CD4-positive, alpha-beta T cell treated with Interleukin-10 for 1 hour (primary cell): ENCODE measurements around the gene BNC1.

Source experiments
- DNase-seq: peaks from one replicate; pipeline ENCODE4 v3.0.0-alpha.2; 2020

Gene BNC1

GRCh38 chr15:83284559-83285283, at the start of gene BNC1:
Gene BNC1 (minus strand): TSS chr15:83284664. CDS start chr15:83284628, 36 bp downstream.
- no peak for DNase-seq

GRCh38 chr15:83327041-83327440, 42.6 kb upstream of the BNC1 start:
- no peak for DNase-seq

DNA sequence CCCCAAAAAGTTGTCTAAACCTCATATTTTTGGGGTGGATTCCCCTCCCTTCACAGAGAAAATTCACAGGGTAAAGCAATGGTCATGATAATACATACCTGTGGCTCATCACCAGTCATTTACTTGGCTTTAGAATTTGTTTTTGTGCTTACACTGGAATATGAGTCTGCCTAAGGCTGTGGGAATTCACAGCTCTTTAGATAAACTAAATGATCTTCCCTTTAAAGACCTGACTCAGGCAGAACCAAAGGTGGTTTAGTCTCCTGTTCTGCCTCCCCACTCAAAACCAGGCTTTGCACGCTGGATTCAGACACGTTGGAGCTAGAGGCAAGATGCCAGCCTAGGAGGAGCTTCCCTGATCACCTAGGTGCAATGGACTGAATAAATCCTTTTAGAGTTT, 40.3 kb upstream of the BNC1 start:
- no peak for DNase-seq

DNA sequence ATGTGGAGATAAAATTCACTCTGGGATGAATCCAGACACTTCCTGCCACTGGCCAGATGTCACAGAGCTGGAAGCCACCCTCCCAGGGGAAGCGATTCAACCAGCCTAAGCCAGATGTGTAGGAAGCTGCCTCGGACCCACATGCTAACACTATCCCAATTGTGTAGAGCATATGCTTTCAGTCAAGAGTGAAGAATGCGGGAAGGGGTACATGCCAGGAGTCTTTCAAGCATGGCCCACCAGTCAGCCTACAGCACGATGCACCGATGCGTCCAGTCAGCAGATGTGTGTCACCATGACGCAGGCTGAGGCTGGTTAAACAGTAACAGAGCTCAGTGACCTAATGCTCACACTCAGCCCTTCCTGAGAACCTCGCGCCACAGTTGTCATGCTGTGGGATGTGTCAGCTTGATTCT, 38.8 kb upstream of the BNC1 start:
- DNase-seq = no peak

DNA sequence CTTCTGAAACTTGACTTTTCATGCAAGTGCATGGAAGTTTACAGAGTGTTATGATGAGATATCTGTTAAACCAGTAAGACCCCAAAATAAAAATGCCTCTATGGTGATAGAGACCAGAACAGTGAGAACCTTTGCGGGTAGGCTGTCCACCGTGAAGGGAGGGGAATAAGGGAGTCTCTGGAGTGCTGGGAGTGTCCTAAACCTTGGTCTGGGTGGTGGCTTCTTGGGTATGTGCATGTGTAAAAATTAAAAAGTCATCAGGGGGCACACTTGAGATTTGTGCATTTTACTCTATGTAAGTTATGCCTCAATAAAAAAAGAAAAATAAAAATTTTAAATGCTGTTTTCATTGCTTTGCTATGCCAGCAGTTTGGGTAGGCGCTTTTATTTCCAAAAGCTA, 38.2 kb upstream of the BNC1 start:
- no peak for DNase-seq

GRCh38 chr15:83322061-83322460, 37.6 kb upstream of the BNC1 start:
- no peak for DNase-seq

DNA sequence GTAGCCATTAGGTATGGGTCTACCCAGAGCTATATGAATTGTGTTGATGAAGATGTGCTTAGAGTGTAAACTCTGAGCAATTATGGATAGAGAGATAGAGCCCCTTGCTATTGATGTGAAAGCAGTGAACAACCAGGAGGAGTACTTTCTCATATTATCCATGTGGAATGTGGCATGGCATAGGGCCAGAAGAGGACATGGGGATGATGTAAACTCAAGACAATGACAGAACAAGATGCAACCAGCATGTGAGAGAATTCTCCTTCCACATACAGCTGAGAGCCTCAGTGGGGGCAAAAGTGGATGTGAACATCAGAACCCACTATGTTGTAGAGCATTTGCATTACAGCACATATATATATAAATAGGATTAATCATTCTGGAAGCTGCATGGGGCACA, 36.4 kb upstream of the BNC1 start:
- no peak for DNase-seq

GRCh38 chr15:83320404-83320803, 35.9 kb upstream of the BNC1 start:
- no peak for DNase-seq

DNA sequence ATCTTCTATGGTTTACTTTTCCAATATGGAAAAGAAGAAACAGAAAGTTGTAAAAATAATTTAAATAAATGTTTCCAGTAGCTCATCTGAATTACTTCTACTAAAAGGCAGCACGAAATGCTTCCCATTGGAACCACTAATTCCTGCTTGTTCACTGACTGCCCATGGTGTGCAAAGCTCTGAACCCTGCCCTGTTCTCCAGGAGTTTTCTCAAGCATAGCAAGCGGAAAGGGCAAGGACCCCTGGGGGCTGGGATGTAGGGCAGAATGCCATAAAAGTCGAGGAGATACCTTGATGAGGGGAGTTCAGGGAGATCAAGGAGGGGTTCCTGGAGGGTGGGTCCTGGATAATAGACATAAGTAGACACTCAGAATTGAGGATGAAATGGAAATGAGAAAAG, 35.3 kb upstream of the BNC1 start:
- no peak for DNase-seq

- DNase-seq = no peak
Observed at GRCh38 chr15:83318861-83319415, 34.5 kb upstream of the BNC1 start.

GRCh38 chr15:83318036-83318435, 33.6 kb upstream of the BNC1 start:
- DNase-seq = no peak

GRCh38 chr15:83312071-83312470, 27.6 kb upstream of the BNC1 start:
- no peak for DNase-seq

DNA sequence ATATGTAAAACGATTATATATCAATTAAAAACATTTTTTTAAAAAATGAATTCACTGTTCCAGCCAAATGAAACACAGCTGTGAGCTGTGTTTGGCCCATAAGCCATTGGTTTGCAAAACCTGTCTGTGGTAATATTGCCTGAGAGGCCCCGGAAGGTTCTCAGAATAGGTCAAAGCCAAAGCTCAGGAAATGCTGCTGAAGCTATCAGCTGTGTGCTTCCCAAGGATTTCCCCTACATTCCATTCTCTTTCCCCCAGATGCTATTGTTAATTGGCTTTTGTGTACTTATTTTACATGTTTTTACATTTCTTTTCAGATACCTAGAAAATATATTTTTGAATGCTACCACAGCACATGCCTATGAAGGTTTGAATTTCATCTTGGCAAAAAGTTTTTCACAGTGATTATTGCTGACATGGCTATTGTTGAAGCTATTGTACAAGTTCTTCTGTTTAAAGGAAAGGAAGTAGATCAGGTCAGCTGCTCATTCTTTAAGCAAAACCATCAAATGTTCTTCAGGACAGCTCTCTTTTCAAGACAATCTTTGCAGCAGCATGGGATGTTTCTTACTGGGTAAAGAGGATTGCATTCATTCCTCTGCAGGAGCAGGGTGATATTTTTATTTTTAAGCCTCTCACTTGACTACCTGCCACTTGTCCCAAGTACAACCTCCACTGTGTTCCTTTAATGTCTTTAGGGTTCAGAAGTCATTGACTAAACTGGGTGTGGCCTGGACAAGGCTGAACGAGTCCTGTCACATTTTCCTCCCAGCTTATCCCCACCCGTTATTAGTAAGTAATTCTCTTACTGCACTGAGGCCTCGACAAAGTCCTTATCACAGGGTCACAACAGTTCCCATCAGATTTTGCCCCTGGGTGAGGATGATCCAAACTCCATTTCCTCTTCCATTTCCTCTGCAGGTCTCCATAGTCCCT, 26.3 kb upstream of the BNC1 start:
- DNase-seq = no peak

GRCh38 chr15:83308671-83309070, 24.2 kb upstream of the BNC1 start:
- no peak for DNase-seq

DNA sequence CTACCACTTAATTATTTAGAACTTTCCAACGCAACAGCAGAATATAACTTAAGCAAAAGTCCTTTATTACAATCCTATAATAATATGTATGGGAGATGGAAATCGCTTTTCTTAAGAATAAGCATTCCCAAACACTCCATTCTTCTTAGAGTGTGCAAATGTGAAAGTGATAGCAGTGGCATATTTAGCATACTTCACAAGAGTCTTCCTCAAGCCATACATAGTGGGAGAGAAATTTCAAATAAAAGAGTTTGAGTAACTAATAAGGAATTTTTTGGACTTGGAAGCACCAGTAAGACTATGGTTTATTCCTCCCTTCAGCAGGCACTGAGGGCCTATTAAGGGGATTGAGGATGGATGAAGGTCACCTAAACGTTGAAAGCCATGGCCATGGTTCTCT, 22.1 kb upstream of the BNC1 start:
- DNase-seq = no peak

DNA sequence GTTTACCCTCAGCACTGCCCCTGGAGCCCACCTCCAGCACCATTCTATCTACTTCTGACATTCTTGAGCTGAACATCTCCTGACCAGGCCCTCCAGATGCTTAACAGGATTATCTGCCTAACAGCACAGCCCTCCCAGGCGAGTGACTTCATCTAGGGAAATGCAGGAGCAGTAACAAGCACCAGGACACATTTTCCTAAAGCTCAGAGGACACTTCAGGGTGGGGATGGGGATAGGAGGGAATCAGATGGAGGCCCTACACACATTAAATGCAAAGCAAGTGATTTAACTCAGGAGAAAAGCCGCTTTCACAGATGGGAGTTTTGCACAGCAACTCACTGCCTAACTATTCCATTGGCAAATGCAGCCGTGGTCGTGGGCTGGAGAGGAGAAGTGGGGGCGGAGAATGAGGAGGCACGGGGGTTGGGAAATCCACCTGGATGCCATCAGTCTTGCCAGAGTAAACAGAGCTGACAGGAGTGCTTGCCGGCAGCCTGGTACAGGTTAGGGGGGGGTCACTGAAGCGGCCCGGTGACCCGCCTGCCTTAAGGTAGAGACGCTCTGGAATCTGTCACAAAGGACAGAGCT, 21.3 kb upstream of the BNC1 start:
- DNase-seq = no peak

DNA sequence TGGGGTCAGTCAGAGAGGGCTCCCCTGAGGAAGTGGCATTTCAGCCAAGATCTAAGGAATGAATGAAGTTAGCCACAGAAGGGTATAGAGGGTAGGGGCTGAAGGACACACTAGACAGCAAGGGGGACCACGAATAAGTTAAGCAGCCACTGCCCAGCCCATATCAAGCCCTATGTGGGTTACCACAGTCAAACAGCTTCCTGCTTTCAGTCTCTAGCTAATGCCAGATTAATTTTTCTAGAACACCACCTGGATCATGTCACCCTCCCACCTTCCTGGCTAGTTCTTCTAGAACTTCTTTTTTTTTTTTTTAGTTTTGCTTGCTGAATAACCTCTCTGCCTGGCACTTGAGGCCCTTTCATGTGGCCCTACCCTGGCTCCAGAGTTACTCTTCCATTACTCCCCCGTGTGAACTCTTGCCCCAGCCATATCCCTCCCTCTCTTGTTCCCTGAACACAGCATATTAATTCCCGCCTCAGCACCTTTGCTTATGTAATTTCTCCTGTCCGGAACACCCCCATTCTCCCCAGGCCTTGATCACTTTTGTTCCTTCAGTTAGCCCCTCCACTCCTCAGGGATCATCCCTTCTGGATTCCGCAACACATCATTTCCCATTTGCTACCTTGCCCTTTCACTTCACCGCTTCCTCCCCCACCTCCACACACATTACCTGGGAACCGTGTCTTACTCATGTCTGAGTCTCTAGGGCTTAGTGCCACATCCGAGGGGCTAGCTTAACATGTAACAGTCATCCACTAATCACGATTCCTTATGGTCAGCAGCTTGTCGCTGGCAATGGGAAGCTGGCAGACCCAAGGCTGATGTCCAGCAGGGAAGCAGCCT, 20.6 kb upstream of the BNC1 start:
- no peak for DNase-seq

DNA sequence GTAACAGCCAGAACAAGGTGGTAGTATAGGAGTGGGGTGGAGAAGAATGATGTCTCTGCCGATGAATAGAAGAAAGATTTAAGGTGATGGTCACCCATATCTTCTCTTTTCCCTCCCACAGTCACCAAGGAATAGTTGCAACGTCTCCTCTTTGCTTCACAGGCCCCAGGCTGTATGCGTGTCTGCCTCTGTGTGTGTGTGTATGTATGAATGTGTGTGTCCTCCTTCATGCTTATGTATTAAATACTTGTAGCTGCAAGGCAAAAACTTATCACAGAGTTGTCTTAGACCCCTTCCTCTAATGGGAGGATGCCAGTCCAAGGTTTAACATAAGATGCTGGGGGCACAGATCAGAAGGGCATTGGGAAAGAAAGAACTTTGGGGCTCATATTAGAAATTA, 19.1 kb upstream of the BNC1 start:
- no peak for DNase-seq

- no peak for DNase-seq
Observed at GRCh38 chr15:83300826-83301225, 16.4 kb upstream of the BNC1 start.

GRCh38 chr15:83299462-83299861, 15.0 kb upstream of the BNC1 start:
- no peak for DNase-seq

GRCh38 chr15:83295417-83295816, 11.0 kb upstream of the BNC1 start:
- DNase-seq = no peak

DNA sequence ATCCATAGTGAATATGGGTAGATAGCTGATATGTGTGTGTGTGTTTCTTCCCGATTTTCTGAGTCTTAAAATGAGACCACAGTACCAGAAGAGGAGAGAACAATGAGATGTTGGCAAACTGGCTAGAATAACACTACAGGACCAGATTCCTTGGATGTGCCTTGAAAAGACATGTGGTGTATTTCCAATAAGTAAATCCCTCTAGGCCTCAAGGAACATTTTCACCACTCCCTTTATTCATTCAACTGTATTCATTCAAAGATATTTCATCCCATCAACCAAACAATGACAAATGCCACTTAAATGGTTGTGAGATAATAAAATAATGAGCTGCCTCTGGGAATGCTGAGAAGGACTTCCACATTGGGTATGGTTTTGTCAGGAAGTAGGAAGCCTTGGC, 8.7 kb upstream of the BNC1 start:
- DNase-seq = no peak

DNA sequence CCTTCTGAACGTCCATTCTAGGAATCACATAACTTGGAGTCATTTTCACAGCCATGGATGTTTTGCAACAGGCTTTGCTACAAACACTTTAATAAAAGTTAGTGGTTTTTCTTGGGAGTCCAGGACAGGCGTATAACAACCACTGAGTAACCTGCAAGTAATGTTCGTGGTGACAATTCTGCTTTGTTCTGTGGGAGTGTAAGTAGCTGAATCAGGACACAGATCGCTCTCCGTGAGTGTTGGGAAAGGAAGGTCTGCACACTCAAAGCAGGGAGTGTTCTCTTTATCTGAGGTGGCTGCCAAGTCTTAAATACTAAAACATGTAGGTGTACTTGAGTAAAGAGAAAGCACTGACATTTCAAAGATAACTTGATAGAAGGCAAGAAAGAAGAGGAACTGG, 7.9 kb upstream of the BNC1 start:
- no peak for DNase-seq
